Suprapubic skin (tissue), 4 donors: ENCODE data around the gene EEPD1.

Experiments used
- CTCF ChIP-seq, 2 donors: fragments of 200-600 bp in 1 of 2; fragments of 450-650 bp in 1 of 2; sonication (generic) in 1 of 2; IDR thresholded peaks; one replicate each; pipeline ENCODE4 v1.5.1; 2016 to 2019; ENCODE audit warnings: antibody characterized with exemption in 2 of 2, mild to moderate bottlenecking in 1 of 2, moderate library complexity in 1 of 2
- POLR2A ChIP-seq, 2 donors: fragments of 450-650 bp; IDR thresholded peaks; one replicate each; pipeline ENCODE4 v1.6.1; 2017; ENCODE audit warnings: antibody characterized with exemption in 2 of 2, mild to moderate bottlenecking in 2 of 2, moderate library complexity in 2 of 2
- POLR2AphosphoS5 ChIP-seq, 3 donors: sonication (generic); formaldehyde crosslinking; IDR thresholded peaks; one replicate each; pipeline ENCODE4 v1.6.1; 2017; ENCODE audit warnings: antibody characterized with exemption in 3 of 3

GRCh38 chr7:36304099-36304425 is 151.0 kb downstream of the EEPD1 start:
- no peak for TF ChIP-seq CTCF (IDR thresholded peaks at IDR 0.05)
- no peak for TF ChIP-seq POLR2A (IDR thresholded peaks at IDR 0.05)
- TF ChIP-seq POLR2AphosphoS5 (IDR thresholded peaks at IDR 0.05): no peak
